Ascending aorta (tissue), 2 donors: Measurements from ENCODE around the gene EFNB2. TPM values are rescaled to one million over a fixed set of nuclear protein-coding genes. Genes with fewer than 3 reads are reported as not detected.

Source experiments
- DNase-seq, 2 donors: peaks; one replicate each; pipeline ENCODE4 v3.0.0-alpha.2; 2019; ENCODE audit warnings: low spot score in 2 of 2
- H3K27ac ChIP-seq, 2 donors: fragments of 200-600 bp; sonication (generic); one replicate each; pipeline ENCODE4 v1.5.1; 2016 to 2017; ENCODE audit warnings: mild to moderate bottlenecking in 1 of 2
- H3K27me3 ChIP-seq: fragments of 200-600 bp; sonication (generic); one replicate; pipeline ENCODE4 v1.5.1; 2017
- H3K36me3 ChIP-seq, 2 donors: fragments of 200-600 bp; sonication (generic); one replicate each; pipeline ENCODE4 v1.5.1; 2016
- H3K4me1 ChIP-seq, 2 donors: fragments of 200-600 bp; sonication (generic); one replicate each; pipeline ENCODE4 v1.5.1; 2016 to 2017; ENCODE audit warnings: mild to moderate bottlenecking in 1 of 2
- H3K4me3 ChIP-seq, 2 donors: fragments of 200-600 bp; sonication (generic); one replicate each; pipeline ENCODE4 v1.5.1; 2016 to 2017; ENCODE audit warnings: mild to moderate bottlenecking in 1 of 2
- H3K9me3 ChIP-seq, 2 donors: fragments of 200-600 bp; sonication (generic); one replicate each; pipeline ENCODE4 v1.5.1; 2016
- CTCF ChIP-seq, 3 experiments: fragments of 200-600 bp in 2 of 3; fragments of 450-650 bp in 1 of 3; sonication (generic) in 2 of 3; IDR thresholded peaks; one replicate each; pipeline ENCODE4 v1.5.1; 2016 to 2019; ENCODE audit warnings: antibody characterized with exemption in 3 of 3, mild to moderate bottlenecking in 1 of 3, moderate library complexity in 1 of 3
- intact Hi-C: fragments of 100-400 bp; cut with DNase I; formaldehyde crosslinking; loops from one replicate; pipeline ENCODE4 v1.15.1; 2023
- total RNA-seq: library from RNA; depleted of rRNA; stranded (reverse); fragments of >200 nt; gene quantifications from one replicate; pipeline ENCODE4 v1.1.0, GENCODE V29; 2016

Gene EFNB2
- total RNA-seq, 1 donor from 2014 or later, result 38.0 TPM

DNA sequence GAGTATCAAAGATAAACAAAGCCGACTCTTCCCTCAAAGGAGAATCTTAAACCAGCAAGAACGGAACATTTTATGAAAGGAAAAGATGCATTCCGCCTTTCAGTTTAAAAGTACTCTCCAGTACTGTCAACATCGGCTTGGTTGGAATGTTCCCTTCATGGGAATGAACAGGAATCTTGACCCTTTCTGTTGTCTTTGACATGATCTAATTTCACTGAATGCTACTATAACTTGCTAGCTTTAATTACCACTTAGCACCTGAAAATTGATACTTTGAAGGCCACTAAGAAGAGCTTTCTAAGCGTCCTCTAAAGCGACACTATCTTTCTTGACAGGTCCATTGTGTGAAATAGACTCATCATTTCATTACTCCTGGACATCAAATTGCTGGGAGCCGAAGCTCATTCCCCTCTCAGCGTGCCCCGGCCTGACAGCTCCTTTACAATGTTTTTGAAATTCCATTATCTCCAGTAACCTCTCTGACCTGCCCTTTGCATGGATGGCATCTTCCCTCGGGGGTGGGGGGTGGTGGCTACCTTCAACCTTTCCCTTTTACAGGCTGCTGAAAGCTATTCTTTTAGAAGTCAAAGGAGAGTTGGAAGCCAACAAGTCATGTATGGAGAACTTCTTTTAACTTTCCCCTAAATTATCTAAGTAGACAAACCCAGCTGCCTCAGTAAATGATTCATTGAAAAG lies 67.9 kb downstream of the EFNB2 start:
- no peak for TF ChIP-seq CTCF (IDR thresholded peaks at IDR 0.05)
- peak overlapping the region in 1 of 2 donors; percentile 41 for H3K4me3 ChIP-seq
- no peaks in the 10 kb centered on the region for H3K36me3 ChIP-seq
- H3K27me3 ChIP-seq, result no peaks in the 10 kb centered on the region
- no peak for DNase-seq
- H3K9me3 ChIP-seq, result no peaks in the 10 kb centered on the region
- peaks cover 0 to 5% of the 10 kb centered on the region in 2 donors for H3K4me1 ChIP-seq
- H3K27ac ChIP-seq, result peak overlapping the region; percentile 44 to 65
- intact Hi-C loops, result no loop called here

DNA sequence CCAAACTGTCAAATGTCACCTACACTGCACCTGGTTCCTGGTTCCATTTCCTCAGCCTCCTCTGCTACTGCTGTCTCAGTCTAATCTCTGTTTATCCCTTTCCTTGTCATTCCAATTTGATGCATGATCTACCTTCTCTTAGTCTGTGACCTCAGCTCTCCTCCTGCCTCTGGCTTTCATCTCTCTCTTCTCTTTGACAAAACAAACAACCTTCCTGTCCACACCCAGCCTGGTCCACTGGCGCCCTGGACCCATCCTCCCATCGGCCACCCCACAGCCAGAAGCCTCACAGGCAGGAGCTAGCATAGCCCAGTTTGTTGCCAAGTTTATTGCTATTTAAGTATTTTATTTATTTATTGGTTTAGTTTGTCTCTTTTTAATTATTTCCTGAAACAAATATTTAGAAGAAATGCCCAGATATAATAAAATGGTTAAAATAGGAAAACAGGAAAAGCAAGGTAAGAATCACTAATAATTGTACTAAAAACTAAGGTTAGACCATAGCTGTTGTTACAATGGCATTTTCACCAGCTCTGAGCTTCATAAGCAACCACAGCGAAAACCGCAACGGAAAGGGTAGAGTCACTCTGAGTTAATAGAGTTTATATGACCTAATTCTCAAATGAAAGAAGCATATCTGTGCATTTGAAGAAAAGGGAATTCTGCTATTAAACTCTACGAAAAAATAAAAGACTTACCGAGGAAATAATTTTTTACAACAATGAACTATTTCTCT lies 68.6 kb downstream of the EFNB2 start:
- Histone ChIP-seq H3K27ac (no peak overlapping the region), H3K4me1 (peaks cover 0 to 3% of the 10 kb centered on the region in 2 donors), H3K27me3 (no peaks in the 10 kb centered on the region), H3K9me3 (no peaks in the 10 kb centered on the region), H3K4me3 (no peak overlapping the region), H3K36me3 (no peaks in the 10 kb centered on the region)
- TF ChIP-seq CTCF (IDR thresholded peaks at IDR 0.05), result no peak
- no peak for DNase-seq
- intact Hi-C loops, result no loop called here

DNA sequence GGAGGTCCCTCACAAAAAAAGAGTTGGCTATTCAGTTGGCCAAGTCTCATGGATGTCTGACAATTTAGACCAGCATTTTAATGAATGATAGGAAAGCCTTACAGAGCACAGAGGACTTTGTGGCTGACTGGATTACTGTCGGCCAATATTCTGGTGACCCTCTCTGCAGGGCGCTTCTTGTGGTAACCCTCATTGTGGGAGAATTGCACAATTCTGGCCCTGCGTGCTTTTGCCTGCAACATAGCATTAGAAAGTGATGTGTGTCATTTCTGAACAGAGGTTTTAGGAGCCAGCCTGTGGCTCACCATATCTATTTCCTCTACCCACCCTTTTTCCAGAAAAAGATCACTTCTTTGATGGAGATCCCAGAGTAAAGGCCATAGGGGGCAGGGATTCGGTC lies 71.4 kb downstream of the EFNB2 start:
- Histone ChIP-seq H3K4me3 (no peak overlapping the region), H3K27me3 (no peaks in the 10 kb centered on the region), H3K4me1 (no peaks in the 10 kb centered on the region), H3K9me3 (no peaks in the 10 kb centered on the region), H3K27ac (no peak overlapping the region), H3K36me3 (no peaks in the 10 kb centered on the region)
- intact Hi-C loops, result no loop called here
- no peak for TF ChIP-seq CTCF (IDR thresholded peaks at IDR 0.05)
- no peak for DNase-seq

DNA sequence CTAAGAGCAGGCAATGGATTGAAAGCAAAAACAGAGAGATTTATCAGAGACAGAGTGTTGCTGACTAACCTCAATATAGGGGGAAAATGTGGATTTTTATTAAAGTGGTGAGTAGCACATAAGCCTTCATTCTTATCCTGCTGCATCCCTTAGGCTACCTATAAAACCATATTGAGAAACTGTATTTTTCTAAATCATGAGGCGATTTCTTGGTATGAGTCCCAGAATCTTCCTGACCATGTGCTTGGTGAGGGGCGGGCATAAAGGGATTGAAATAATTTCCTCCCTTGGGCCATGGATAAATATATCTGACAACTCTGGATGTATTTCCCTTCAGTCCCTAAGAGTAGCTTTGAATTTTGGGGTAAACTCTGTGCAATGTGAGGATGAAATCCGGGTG lies 72.8 kb downstream of the EFNB2 start:
- no peak for DNase-seq
- TF ChIP-seq CTCF (IDR thresholded peaks at IDR 0.05), result no peak
- H3K4me3 ChIP-seq, result no peak overlapping the region
- intact Hi-C loops, result no loop called here
- no peaks in the 10 kb centered on the region for H3K36me3 ChIP-seq
- no peaks in the 10 kb centered on the region for H3K4me1 ChIP-seq
- no peaks in the 10 kb centered on the region for H3K9me3 ChIP-seq
- no peaks in the 10 kb centered on the region for H3K27me3 ChIP-seq
- no peak overlapping the region for H3K27ac ChIP-seq

GRCh38 chr13:106455777-106456176 lies 79.7 kb downstream of the EFNB2 start:
- Histone ChIP-seq H3K36me3 (no peaks in the 10 kb centered on the region), H3K4me1 (peaks cover 0 to 7% of the 10 kb centered on the region in 2 donors), H3K27me3 (no peaks in the 10 kb centered on the region), H3K27ac (no peak overlapping the region), H3K4me3 (no peak overlapping the region), H3K9me3 (no peaks in the 10 kb centered on the region)
- TF ChIP-seq CTCF (IDR thresholded peaks at IDR 0.05), result no peak
- no peak for DNase-seq
- intact Hi-C loops, result no loop called here
